ENCODE data around the gene CETN2.

Gene CETN2

DNA sequence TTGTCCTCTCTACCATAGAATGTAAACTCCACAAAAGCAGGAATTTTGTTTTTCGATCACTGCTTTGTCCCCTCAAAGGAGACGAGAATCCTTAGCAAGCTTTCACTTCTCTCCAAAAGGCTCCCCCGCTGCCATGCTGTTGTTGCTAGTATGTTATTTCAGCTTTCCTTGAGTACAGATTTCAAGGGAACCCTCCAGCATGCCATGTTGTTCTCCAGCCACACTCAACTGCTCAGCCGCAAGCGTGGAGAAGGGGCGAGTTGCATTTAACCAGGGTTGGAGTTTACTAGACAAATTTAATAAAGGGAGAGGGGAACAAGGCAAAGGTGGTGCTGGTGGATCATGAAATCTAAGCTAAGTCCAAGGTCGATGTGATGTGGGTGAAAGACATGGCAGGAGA, 23.4 kb upstream of the CETN2 start:
- DNase-seq (ENCODE audit: extremely low read depth, insufficient read length) = no peak
- Histone ChIP-seq H3K4me3 (replicated peaks; ENCODE audit: low read depth, low read length) (no peak overlapping the region), H3K36me3 (ENCODE audit: control insufficient read depth, insufficient read depth, low read length) (peaks cover 2% of the 10 kb centered on the region), H3K27me3 (replicated peaks; ENCODE audit: control insufficient read depth, insufficient read depth, low read length) (no peaks in the 10 kb centered on the region)
- TF ChIP-seq, protein P1, sequence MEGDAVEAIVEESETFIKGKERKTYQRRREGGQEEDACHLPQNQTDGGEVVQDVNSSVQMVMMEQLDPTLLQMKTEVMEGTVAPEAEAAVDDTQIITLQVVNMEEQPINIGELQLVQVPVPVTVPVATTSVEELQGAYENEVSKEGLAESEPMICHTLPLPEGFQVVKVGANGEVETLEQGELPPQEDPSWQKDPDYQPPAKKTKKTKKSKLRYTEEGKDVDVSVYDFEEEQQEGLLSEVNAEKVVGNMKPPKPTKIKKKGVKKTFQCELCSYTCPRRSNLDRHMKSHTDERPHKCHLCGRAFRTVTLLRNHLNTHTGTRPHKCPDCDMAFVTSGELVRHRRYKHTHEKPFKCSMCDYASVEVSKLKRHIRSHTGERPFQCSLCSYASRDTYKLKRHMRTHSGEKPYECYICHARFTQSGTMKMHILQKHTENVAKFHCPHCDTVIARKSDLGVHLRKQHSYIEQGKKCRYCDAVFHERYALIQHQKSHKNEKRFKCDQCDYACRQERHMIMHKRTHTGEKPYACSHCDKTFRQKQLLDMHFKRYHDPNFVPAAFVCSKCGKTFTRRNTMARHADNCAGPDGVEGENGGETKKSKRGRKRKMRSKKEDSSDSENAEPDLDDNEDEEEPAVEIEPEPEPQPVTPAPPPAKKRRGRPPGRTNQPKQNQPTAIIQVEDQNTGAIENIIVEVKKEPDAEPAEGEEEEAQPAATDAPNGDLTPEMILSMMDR (IDR thresholded peaks at IDR 0.05; ENCODE audit: insufficient read depth, low read length, poor library complexity, severe bottlenecking) = no peak

DNA sequence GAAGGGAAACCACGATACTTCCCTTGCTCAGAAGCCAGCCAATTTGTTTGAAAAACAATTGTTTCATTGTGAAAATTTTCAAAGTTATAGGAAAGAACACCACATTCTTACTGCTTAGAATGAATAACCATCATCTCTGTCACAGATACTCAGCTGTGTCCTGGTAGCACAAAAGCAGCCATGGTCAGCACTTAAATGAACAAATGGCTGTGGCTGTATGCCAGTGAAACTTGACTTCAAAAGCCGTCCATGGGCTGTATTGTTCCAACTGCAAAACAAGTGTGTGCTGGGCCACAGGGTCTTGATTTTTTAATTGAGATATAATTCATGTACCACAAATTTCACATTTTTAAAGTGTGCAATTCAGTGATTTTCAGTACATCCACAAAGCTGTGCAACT, 19.9 kb upstream of the CETN2 start:
- no peak for DNase-seq (ENCODE audit: extremely low read depth, insufficient read length)
- TF ChIP-seq, protein P1 (IDR thresholded peaks at IDR 0.05; ENCODE audit: insufficient read depth, low read length, poor library complexity, severe bottlenecking) = no peak
- Histone ChIP-seq H3K27me3 (replicated peaks; ENCODE audit: control insufficient read depth, insufficient read depth, low read length) (no peaks in the 10 kb centered on the region), H3K4me3 (replicated peaks; ENCODE audit: low read depth, low read length) (no peak overlapping the region), H3K36me3 (ENCODE audit: control insufficient read depth, insufficient read depth, low read length) (peaks cover 2% of the 10 kb centered on the region)

DNA sequence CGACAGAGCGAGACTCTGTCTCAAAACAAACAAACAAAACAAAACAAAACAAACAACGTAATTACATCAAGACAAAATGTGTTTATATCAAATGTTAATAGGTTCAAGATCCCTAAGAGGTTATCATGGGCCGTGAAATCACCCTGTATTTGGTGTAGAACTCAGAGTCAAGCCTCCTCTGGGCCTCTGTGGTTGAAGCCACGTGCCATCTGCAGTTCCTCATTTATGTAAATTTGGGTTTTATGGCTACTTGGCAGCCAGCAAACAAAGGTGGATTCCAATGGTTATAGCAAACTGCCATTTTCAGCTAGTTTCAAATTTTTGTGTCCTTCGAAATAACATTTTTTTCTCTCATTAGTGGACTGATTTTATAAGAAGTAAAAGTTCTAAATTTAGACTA, 16.7 kb upstream of the CETN2 start:
- H3K27me3 ChIP-seq (replicated peaks; ENCODE audit: control insufficient read depth, insufficient read depth, low read length) = no peaks in the 10 kb centered on the region
- H3K36me3 ChIP-seq (ENCODE audit: control insufficient read depth, insufficient read depth, low read length) = peaks cover 4% of the 10 kb centered on the region
- H3K4me3 ChIP-seq (replicated peaks; ENCODE audit: low read depth, low read length) = no peak overlapping the region
- no peak for DNase-seq (ENCODE audit: extremely low read depth, insufficient read length)
- TF ChIP-seq, protein P1 (IDR thresholded peaks at IDR 0.05; ENCODE audit: insufficient read depth, low read length, poor library complexity, severe bottlenecking) = no peak

DNA sequence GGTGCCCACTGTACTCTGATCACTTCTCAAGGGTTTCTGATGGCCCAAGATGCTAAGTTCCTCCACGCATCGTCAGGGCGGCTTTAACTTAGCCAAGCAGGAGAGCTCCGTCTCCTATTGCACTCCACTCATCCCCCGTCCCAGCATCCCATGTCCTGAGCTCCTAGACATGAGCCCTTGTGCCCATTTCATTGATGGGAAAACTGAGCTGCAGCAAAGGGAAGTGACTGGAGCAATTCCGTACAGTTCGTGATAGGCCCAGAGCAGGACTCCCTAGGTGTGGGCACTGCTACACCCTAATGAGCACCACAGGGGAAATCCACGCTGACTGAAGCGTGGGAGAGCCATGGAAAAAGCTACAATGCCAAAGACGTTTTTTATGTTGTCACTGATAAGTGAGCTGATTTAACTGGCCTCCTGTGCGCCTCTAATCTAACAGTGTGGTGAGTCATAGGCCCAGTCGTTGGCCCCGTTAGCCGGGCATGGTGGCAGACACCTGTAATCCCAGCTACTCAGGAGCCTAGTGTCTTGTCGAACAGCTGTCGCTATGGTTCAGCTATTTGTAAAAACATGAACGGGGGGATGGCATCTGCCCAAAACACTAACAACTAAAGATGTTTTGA, 15.2 kb upstream of the CETN2 start:
- TF ChIP-seq, protein P1 (IDR thresholded peaks at IDR 0.05; ENCODE audit: insufficient read depth, low read length, poor library complexity, severe bottlenecking) = no peak
- Histone ChIP-seq H3K27me3 (replicated peaks; ENCODE audit: control insufficient read depth, insufficient read depth, low read length) (no peaks in the 10 kb centered on the region), H3K36me3 (ENCODE audit: control insufficient read depth, insufficient read depth, low read length) (peaks cover 4% of the 10 kb centered on the region), H3K4me3 (replicated peaks; ENCODE audit: low read depth, low read length) (no peak overlapping the region)
- DNase-seq (ENCODE audit: extremely low read depth, insufficient read length) = no peak

DNA sequence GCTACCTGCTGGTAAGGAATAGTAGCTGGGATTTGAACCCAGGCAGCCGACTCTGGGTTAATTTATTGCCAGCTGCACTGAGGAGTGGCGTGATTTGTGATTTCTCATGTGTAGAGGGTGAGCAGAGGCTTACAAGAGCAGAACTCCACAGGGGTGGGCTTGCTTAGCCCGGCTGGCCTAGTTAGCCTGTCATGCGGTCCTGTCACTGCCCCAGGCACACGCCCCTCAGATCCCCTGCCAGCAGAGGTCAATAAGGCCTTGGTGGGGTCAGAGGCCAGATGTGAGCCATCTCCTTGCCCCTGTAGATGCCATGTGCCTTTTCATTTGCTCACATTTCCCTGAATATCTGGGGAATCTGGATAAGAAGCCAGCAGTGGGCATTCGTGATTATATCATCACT, 13.7 kb upstream of the CETN2 start:
- H3K27me3 ChIP-seq (replicated peaks; ENCODE audit: control insufficient read depth, insufficient read depth, low read length) = no peaks in the 10 kb centered on the region
- no peak overlapping the region for H3K4me3 ChIP-seq (replicated peaks; ENCODE audit: low read depth, low read length)
- TF ChIP-seq, protein P1 (IDR thresholded peaks at IDR 0.05; ENCODE audit: insufficient read depth, low read length, poor library complexity, severe bottlenecking) = no peak
- H3K36me3 ChIP-seq (ENCODE audit: control insufficient read depth, insufficient read depth, low read length) = peaks cover 3% of the 10 kb centered on the region; the same call in 1 of the 2 replicates
- DNase-seq (ENCODE audit: extremely low read depth, insufficient read length) = no peak

DNA sequence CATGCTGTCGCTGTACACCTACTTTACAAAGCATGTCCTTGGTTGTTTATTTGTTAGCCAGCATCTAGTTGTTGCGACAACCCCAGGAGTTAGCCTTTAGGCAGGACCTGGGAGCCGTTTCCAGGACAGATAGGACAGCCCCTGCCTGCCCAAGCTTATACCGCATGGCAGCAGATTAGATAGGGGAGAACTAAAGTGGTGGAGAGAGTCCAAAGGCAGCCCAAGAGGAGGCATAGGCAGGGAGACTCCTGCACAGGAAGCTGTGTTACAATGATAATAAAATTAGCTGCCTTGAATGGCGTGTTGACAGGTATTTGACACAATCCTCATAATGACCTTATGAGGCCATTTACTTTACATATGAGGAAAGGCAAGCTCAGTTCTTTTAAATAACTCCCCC, 13.3 kb upstream of the CETN2 start:
- TF ChIP-seq, protein P1 (IDR thresholded peaks at IDR 0.05; ENCODE audit: insufficient read depth, low read length, poor library complexity, severe bottlenecking) = no peak

More for the DNA sequence above, 13.3 kb upstream of the CETN2 start:
- DNase-seq (ENCODE audit: extremely low read depth, insufficient read length) = no peak
- H3K27me3 ChIP-seq (replicated peaks; ENCODE audit: control insufficient read depth, insufficient read depth, low read length) = no peaks in the 10 kb centered on the region
- no peak overlapping the region for H3K4me3 ChIP-seq (replicated peaks; ENCODE audit: low read depth, low read length)
- H3K36me3 ChIP-seq (ENCODE audit: control insufficient read depth, insufficient read depth, low read length) = peaks cover 3% of the 10 kb centered on the region; the same call in 1 of the 2 replicates

All from GM06990 (cell line).